Upper lobe of left lung (tissue), 4 donors: ENCODE results near the gene KASH5.

ENCODE experiments used
- CTCF ChIP-seq, 6 experiments: fragments of 450-650 bp in 4 of 6; fragments of 200-600 bp in 2 of 6; sonication (generic) in 2 of 6; IDR thresholded peaks; one replicate each; pipeline ENCODE4 v1.5.1; 2016 to 2019; ENCODE audit warnings: antibody characterized with exemption in 6 of 6
- EP300 ChIP-seq, 4 donors: sonication (generic); formaldehyde crosslinking; IDR thresholded peaks; one replicate each; pipeline ENCODE4 v1.5.1; 2017; ENCODE audit warnings: antibody characterized with exemption in 4 of 4, control low read depth in 2 of 4
- POLR2A ChIP-seq, 4 donors: fragments of 450-650 bp; IDR thresholded peaks; one replicate each; pipeline ENCODE4 v1.5.1; 2016 to 2017; ENCODE audit warnings: antibody characterized with exemption in 4 of 4, mild to moderate bottlenecking in 2 of 4
- POLR2AphosphoS5 ChIP-seq, 2 donors: sonication (generic); formaldehyde crosslinking; IDR thresholded peaks; one replicate each; pipeline ENCODE4 v1.5.1; 2017; ENCODE audit warnings: antibody characterized with exemption in 2 of 2

- TF ChIP-seq CTCF (IDR thresholded peaks at IDR 0.05) (no peak), POLR2A (IDR thresholded peaks at IDR 0.05) (no peak), POLR2AphosphoS5 (IDR thresholded peaks at IDR 0.05) (no peak), EP300 (IDR thresholded peaks at IDR 0.05) (no peak)
Observed at GRCh38 chr19:49411681-49412326, 23.8 kb downstream of the KASH5 start.
